ENCODE measurements around the gene TMEM72.
A peak's percentile ranks its signal among the peaks of the same experiment; 100 is the strongest.
"Not testable (repeated sequence)": the region's sequence is repeated elsewhere in the genome, so short reads cannot be mapped to it uniquely, and the experiment has no call there.

TMEM72 gene

GRCh38 chr10:44911081-44911540, at the start of gene TMEM72:
TMEM72 (plus strand) TSS chr10:44911337; CDS start chr10:44911513, 176 bp downstream.
- peak; percentile 51 for DNase-seq

- peak; percentile 20 for DNase-seq
These were observed 49.0 kb upstream of the TMEM72 start for GRCh38 chr10:44862006-44862751.

- DNase-seq: peak; percentile 30
These were observed 48.2 kb upstream of the TMEM72 start for GRCh38 chr10:44862924-44863323.

- DNase-seq: peak; percentile 33
These were observed 47.6 kb upstream of the TMEM72 start for GRCh38 chr10:44863344-44864047.

GRCh38 chr10:44864051-44864450, 47.1 kb upstream of the TMEM72 start:
- DNase-seq: peak; percentile 67

- peak; percentile 94 for DNase-seq
These were observed 46.4 kb upstream of the TMEM72 start for GRCh38 chr10:44864637-44865288.

- peak; percentile 49 for DNase-seq
These were observed 45.9 kb upstream of the TMEM72 start for GRCh38 chr10:44865289-44865671.

GRCh38 chr10:44866367-44866766, 44.8 kb upstream of the TMEM72 start:
- DNase-seq: not testable (repeated sequence)

GRCh38 chr10:44870031-44870430, 41.1 kb upstream of the TMEM72 start:
- DNase-seq: peak; percentile 6

GRCh38 chr10:44873160-44873559, 38.0 kb upstream of the TMEM72 start:
- peak; percentile 17 for DNase-seq

- DNase-seq: peak; percentile 24
These were observed 37.0 kb upstream of the TMEM72 start for GRCh38 chr10:44874166-44874565.

- peak; percentile 94 for DNase-seq
These were observed 32.2 kb upstream of the TMEM72 start for GRCh38 chr10:44878706-44879530.

- no peak for DNase-seq
These were observed 31.6 kb upstream of the TMEM72 start for GRCh38 chr10:44879531-44879899.

- no peak for DNase-seq
These were observed 30.9 kb upstream of the TMEM72 start for GRCh38 chr10:44880090-44880715.

- no peak for DNase-seq
These were observed 29.5 kb upstream of the TMEM72 start for GRCh38 chr10:44881649-44882048.

GRCh38 chr10:44882166-44882720, 28.9 kb upstream of the TMEM72 start:
- no peak for DNase-seq

GRCh38 chr10:44883593-44884331, 27.4 kb upstream of the TMEM72 start:
- DNase-seq: peak; percentile 43

GRCh38 chr10:44885710-44886109, 25.4 kb upstream of the TMEM72 start:
- no peak for DNase-seq

GRCh38 chr10:44886966-44887365, 24.2 kb upstream of the TMEM72 start:
- DNase-seq: no peak

GRCh38 chr10:44888886-44889285, 22.3 kb upstream of the TMEM72 start:
- no peak for DNase-seq

GRCh38 chr10:44889834-44890233, 21.3 kb upstream of the TMEM72 start:
- DNase-seq: no peak

Data from right hindlimb (tissue), 1 donor.